HepG2 (cell line): ENCODE measurements around the gene ARHGEF37. TPM values are rescaled to one million over a fixed set of nuclear protein-coding genes. Genes with fewer than 3 reads are reported as not detected.

ENCODE experiments used
- BRCA1 ChIP-seq: sonication (generic); formaldehyde crosslinking; IDR thresholded peaks from 2 replicates; pipeline ENCODE4 v1.4.0; 2020; ENCODE audit warnings: missing genetic modification reagents
- DR1 ChIP-seq: sonication (generic); formaldehyde crosslinking; IDR thresholded peaks from 2 replicates; pipeline ENCODE4 v1.8.0; 2021; ENCODE audit warnings: mild to moderate bottlenecking, missing genetic modification reagents, inconsistent platforms
- FOSL2 ChIP-seq: sonication (generic); formaldehyde crosslinking; IDR thresholded peaks from 2 replicates; pipeline ENCODE4 v1.4.0; 2020; ENCODE audit warnings: missing genetic modification reagents
- FOXO1 ChIP-seq: sonication (generic); formaldehyde crosslinking; IDR thresholded peaks from 2 replicates; pipeline ENCODE4 v1.4.0; 2020; ENCODE audit warnings: missing genetic modification reagents
- GATAD2A ChIP-seq: IDR thresholded peaks from 2 replicates; pipeline ENCODE4 v1.6.1; 2016
- HDAC2 ChIP-seq: sonication (generic); formaldehyde crosslinking; IDR thresholded peaks from 2 replicates; pipeline ENCODE4 v1.4.0; 2020; ENCODE audit warnings: missing genetic modification reagents
- HDAC6 ChIP-seq: fragments of 200-600 bp; sonication (generic); IDR thresholded peaks from 2 replicates; pipeline ENCODE4 v1.7.0; 2017; ENCODE audit warnings: mild to moderate bottlenecking, antibody characterized with exemption, low read length, low read depth
- PHF20 ChIP-seq: sonication (generic); formaldehyde crosslinking; IDR thresholded peaks from 2 replicates; pipeline ENCODE4 v1.5.0; 2020; ENCODE audit warnings: mild to moderate bottlenecking, missing genetic modification reagents
- RBFOX2 ChIP-seq: fragments of 200-400 bp; formaldehyde crosslinking; IDR thresholded peaks from 2 replicates; pipeline ENCODE4 v1.6.1; 2017; ENCODE audit warnings: low read depth, mild to moderate bottlenecking, low read length
- SALL1 ChIP-seq: sonication (generic); formaldehyde crosslinking; IDR thresholded peaks from 2 replicates; pipeline ENCODE4 v1.8.0; 2022; ENCODE audit warnings: mild to moderate bottlenecking, missing genetic modification reagents
- TBX2 ChIP-seq: sonication (generic); formaldehyde crosslinking; IDR thresholded peaks from 2 replicates; pipeline ENCODE4 v1.5.0; 2020; ENCODE audit warnings: missing genetic modification reagents, mild to moderate bottlenecking, borderline replicate concordance
- TFAP4 ChIP-seq: sonication (generic); IDR thresholded peaks from 2 replicates; pipeline ENCODE4 v1.6.1; 2016; ENCODE audit warnings: low read depth, borderline replicate concordance
- TFE3 ChIP-seq: IDR thresholded peaks from 2 replicates; pipeline ENCODE4 v1.6.1; 2016
- TGIF2 ChIP-seq: IDR thresholded peaks from 2 replicates; pipeline ENCODE4 v1.6.1; 2016; ENCODE audit warnings: control low read depth, missing compliant biosample characterization
- UBTF ChIP-seq: sonication (generic); formaldehyde crosslinking; IDR thresholded peaks from 2 replicates; pipeline ENCODE4 v1.4.0; 2020; ENCODE audit warnings: mild to moderate bottlenecking, missing genetic modification reagents
- ZNF264 ChIP-seq: sonication (generic); formaldehyde crosslinking; IDR thresholded peaks from 2 replicates; pipeline ENCODE4 v1.4.0; 2020; ENCODE audit warnings: missing genetic modification reagents
- ZNF292 ChIP-seq: sonication (generic); formaldehyde crosslinking; IDR thresholded peaks from 2 replicates; pipeline ENCODE4 v1.8.1; 2022; ENCODE audit warnings: mild to moderate bottlenecking, low read depth, missing genetic modification reagents, borderline replicate concordance
- ZNF414 ChIP-seq: sonication (generic); formaldehyde crosslinking; IDR thresholded peaks from 2 replicates; pipeline ENCODE4 v1.5.0; 2020; ENCODE audit warnings: missing genetic modification reagents
- ZNF512 ChIP-seq: sonication (generic); formaldehyde crosslinking; IDR thresholded peaks from 2 replicates; pipeline ENCODE4 v1.4.0; 2020; ENCODE audit warnings: mild to moderate bottlenecking, missing genetic modification reagents
- ZNF574 ChIP-seq: sonication (generic); formaldehyde crosslinking; IDR thresholded peaks from 2 replicates; pipeline ENCODE4 v1.4.0; 2020; ENCODE audit warnings: missing genetic modification reagents
- ZNF652 ChIP-seq: IDR thresholded peaks from 2 replicates; pipeline ENCODE4 v1.6.1; 2016; ENCODE audit warnings: low read depth, borderline replicate concordance
- polyA plus RNA-seq, 8 experiments: library from polyadenylated mRNA; depleted of rRNA in 3 of 8; stranded (reverse) in 7 of 8; unstranded in 1 of 8; fragments of >200 nt; fragmentation: Illumina TruSeq in 4 of 8; extraction: Trizol in 4 of 8; gene quantifications; 2 replicates each; pipeline versions ENCODE4 v1.2.1 to v1.2.3, GENCODE V29; 2011 to 2016; ENCODE audit warnings: low read depth in 4 of 8, missing spikeins in 1 of 8, mixed read lengths in 1 of 8; ENCODE audit not compliant: insufficient read depth in 1 of 8
- total RNA-seq, 5 experiments: library from RNA; depleted of rRNA; stranded (reverse); fragments of >200 nt; fragmentation: Illumina TruSeq; extraction: Trizol; gene quantifications; 2 replicates each; pipeline ENCODE4 v1.2.3, GENCODE V29; 2016; ENCODE audit warnings: low read depth in 1 of 5

Gene ARHGEF37
- total and polyA plus RNA-seq, 2 of the 13 experiments (the other 11 are each of a cell fraction or from before 2014, with no cell fraction given): 0.18 to 0.27 TPM

GRCh38 chr5:149611326-149611725 lies 30.0 kb downstream of the ARHGEF37 start (continued):
- TF ChIP-seq FOXO1 (CRISPR knock-in tag): peak; percentile 85
- TF ChIP-seq ZNF512 (CRISPR knock-in tag): no peak
- TF ChIP-seq ZNF414: no peak
- no peak for TF ChIP-seq RBFOX2
- peak; percentile 72; the same call in 1 of the 2 replicates for TF ChIP-seq ZNF264 (CRISPR knock-in tag)
- peak; percentile 16; the same call in 1 of the 2 replicates for TF ChIP-seq FOSL2
- TF ChIP-seq HDAC6: no peak
- TF ChIP-seq DR1 (CRISPR knock-in tag): no peak
- peak; percentile 21; the same call in 1 of the 2 replicates for TF ChIP-seq TFE3
- TF ChIP-seq TBX2 (CRISPR knock-in tag): peak; percentile 30; the same call in 1 of the 2 replicates
- TF ChIP-seq UBTF: no peak
- TF ChIP-seq ZNF574 (CRISPR knock-in tag): 0 out of 2 replicates have a peak, but pooled peaks have one; percentile 25
- TF ChIP-seq HDAC2 (CRISPR knock-in tag): no peak
- peak; percentile 80 for TF ChIP-seq SALL1 (CRISPR knock-in tag)
- 0 out of 2 replicates have a peak, but pooled peaks have one; percentile 28 for TF ChIP-seq BRCA1 (CRISPR knock-in tag)
- TF ChIP-seq TFAP4: peak; percentile 90
- TF ChIP-seq PHF20 (CRISPR knock-in tag): no peak
- TF ChIP-seq ZNF652 (CRISPR knock-in tag): peak; percentile 37; the same call in 1 of the 2 replicates
- peak; percentile 28; the same call in 1 of the 2 replicates for TF ChIP-seq ZNF292
- TF ChIP-seq TGIF2 (CRISPR knock-in tag): no peak
- TF ChIP-seq GATAD2A (CRISPR knock-in tag): peak; percentile 36; the same call in 1 of the 2 replicates
